NCI-H526 treated with DMSO at 0.1 percent for 48 hours (cell line): ENCODE measurements around the gene HOXB9.

Experiments used
- DNase-seq: peaks from one replicate; lab custom pipeline; 2025; lab: John Stamatoyannopoulos, UW

Gene HOXB9

DNA sequence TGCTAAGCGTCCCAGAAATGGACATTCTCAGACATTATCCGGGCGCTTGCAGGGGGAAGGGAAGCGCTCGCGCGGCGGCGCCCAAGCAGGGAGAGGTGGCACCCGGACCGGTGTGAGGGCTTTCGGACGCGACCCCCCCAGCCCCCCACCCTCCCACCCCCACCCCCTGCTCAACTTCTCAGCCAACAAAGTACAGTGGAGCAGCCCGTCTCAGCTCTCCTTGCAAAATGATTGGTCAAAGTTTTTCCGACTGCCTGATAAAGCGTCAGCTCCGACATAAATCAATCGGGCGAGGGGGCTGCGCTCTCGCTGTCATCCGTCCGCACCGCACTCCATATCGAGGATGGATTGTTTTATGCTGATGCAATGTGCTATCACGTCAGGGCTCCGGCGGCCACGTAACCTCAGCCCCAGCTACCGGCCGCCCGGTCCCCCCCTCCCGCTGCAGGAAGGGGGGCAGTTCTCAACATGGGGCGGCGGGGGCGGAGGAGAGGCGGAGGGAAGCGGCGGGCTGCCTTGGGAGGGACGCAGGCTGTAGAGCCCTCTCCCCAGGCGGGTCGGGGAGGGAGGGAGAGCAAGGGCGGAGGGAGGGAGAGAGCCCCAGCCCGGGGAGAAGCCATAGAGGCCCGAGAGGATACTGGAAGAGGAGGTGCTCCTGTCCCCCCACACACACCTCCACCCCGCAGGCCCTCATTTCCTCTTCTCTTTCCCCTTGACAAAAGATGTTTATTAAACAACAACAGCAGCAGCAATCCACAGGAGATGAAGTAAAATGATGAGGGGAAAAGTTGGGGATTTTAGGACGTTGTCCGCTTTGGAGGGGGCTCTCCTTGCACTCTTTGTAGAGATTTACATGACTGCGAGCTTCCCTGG is at the start of gene HOXB9:
Gene HOXB9 (minus strand): TSS at position 114 of the 873 bp plus-strand sequence. CDS start 89 bp downstream, at position 25.
- DNase-seq: no peak

DNA sequence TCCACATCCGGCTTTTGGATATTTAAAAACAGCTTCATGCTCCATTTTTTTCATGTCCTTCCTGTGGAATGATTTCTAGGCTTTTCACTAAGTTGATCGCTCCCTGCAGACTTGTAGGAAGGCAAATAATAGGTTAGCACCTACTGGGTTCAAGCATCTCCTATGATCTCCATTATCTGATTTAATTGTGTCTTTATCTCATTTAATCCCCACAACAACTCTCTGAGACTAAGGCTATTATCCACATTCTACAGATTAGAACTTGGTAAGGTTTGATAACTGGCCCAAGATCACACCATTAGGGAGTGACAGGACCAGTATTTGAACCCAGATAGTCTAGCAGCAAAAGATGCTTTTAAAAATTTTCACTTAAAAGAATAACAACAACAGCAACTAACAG is 46.2 kb upstream of the HOXB9 start:
- no peak for DNase-seq

DNA sequence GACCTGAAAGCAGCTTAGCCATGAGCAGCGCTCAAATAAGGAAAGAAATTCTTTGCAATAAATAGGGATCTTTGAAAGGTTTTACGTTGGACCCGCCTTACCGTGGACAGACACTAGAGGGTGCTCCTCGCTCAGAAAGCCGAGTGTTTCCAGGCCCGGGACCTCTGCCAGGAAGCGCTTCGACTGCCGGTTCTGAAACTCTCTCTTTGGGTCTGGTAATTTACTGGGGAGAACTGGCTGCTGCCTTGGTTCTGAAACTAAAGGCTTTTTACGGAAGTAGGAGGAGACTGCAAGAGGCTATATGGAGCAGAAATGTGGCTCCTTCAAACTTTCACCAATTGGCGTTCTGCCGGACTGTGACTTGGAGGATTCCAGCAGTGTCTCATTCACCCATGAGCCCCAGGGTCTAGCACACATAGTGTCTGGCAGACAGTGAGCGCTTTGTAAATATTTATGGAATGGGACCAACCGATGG is 45.6 kb upstream of the HOXB9 start:
- DNase-seq: peak; percentile 64

DNA sequence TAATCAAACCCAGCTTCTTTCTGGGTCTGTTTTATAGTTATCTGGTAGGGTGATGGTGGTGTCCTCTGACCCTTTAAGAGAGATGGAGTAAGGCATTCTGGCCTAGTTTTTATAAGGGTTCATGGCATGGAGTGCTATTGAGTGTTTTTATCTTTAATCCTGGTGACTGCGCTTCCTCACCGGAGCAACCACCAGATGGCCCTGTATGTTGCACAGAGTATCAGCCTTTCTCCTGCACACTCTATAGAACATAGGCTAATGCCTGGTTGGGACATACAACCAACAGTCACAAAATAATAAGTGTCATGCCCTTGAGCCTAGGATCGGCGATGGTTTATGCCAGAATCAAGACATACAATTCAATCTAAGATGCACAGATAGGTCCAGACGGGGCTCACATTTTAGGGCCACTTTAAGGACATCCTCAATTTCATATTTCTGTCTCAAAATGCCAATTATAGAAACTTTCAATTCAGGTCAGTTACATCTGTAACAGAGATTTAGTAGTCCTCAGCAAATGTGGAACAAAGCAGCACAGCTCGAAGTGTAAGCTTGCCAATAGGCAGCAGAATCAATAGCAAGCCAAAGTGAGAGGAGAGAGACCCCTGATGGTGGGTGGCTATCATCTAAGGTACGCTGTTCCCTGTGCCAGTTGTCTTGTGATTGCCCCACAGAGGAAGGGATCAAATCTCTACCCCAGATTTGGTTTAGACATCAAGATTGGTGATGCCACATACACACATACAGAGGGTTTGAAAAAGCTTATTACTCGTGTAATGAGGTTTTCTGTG is 37.2 kb upstream of the HOXB9 start:
- no peak for DNase-seq

DNA sequence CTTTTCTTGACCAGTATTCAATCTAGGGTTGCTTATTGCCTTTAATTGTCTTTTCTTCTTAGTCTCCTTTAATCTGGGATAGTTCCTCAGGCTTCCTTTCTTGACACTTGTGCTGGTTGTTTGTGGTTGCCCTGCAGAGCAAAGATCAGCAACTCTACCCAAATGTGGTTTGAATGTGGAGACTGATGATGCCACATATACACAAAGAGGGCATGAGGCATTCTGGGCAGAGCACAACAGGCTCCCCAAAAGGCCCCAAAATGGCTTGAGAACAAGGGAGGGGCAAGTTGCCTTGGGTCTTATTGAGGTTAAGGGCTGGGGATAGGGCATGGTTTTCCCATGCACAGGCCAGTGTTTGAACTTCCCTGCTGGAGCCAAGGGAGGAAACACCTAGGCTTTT is 29.8 kb upstream of the HOXB9 start:
- no peak for DNase-seq

DNA sequence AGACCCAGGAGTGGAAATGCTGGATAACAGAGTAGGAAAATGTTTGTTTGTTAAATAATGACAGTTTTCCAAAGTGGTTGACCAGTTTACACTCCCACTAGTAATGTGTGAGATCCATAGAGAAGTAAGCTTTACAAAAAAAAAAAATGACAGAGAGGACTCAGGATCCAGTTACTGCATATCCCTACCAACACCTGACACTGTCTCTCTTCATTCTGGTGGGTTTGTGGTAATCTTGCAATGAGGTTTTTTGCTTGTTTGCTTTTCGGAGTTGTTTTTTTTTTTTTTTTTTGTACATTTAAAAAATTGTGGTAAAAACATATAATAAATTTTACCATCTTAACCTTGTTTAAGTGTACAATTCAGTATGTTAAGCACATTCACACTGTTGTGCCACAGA is 23.6 kb upstream of the HOXB9 start:
- DNase-seq: no peak

DNA sequence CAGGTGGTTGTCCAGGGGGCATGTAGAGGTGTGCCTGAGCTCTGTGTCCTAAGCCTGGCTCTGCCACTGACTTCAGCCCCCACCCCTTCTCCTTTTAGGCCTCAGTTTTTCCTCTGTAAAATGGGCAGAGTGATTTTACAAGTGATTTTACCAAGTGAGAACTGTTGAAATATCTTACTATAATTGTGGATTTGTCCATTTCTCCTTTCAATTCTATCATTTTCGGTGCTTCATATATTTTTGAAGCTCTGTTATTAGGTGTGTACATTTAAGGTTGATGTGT is 21.7 kb upstream of the HOXB9 start:
- no peak for DNase-seq

DNA sequence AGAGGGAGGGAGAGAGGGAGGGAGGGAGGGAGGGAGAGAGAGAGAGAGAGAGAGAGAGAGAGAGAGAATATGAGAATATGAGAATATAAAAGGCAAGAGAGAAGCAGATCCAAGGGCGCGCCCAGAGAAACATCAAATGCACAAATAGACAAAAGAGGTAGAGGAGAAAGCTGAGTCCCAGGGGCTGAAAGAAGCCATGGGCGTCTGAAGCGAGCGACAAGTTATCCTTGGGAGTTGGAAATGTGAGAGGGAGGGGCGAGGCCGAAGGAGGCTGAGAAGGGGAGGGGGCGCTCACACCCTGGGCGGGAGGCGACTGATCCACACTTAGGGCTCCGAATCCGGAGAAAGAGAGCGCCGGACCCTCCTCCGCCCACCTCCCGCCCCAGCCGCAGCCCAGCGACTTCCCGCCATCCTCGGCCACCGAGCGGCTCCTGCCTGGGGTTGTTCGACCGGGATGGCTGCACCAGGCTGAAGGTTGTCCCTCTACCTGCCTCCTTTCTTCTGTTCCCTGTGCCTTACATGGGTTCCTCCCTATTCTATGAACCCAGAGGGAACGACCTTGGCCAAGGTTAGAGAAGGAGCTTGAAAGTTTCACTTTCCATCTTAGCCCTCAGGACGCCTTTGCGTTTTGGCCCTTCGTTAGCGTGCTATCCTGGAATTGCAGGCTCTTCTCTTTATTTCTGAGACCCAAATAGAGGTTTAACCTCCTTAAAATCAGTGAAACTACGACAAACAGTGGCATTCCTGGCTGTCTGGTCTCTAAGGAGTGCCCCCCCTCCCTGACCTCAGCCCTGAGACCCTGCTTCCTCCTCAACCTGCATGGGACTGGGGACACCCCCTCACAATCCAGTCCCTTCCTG is 21.2 kb upstream of the HOXB9 start:
- no peak for DNase-seq

DNA sequence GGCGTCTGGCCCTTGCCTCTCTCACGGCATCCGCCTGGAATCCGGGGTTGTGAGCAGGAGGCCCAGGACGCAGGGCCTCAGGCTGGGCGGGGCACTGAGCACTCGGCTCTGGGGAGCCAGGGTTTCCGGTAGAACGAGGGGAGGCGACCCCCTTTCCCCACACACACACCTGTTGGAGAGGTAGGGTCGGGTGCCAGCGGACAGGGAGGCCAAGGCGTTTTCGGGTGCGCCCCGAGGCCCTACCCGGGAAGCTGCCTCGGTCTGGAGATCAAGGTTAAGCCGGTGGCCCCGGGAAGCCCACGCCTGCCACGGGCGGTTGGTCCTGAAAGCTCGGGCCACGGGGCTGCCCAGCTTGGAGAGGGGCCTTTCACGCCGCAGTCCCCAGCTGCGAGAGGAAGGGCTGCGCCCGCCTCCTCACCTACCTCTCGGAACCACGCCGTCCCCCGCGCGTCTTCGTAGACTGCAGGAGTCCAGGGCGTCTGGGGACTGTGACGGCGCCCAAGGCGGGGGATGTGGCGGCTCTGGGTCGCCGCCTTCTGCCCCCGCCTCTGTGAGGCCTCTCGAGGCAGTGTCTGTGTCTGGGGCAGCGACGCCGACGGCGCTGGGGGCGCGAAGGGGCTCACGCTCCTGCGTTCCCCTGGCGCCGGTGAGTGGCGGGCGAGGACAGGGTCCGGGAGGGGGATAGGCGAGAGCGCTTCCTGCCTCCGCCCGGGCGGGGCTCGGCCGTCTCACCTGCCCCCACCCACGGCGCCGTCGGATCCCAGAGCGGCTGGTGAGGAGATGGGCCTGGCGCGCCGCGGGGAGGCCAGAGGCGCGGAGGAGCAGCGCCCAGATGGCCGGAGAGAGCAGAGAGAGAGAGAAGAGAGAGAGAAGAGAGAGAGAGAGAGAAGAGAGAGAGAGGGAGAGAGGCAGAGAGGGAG is 20.3 kb upstream of the HOXB9 start:
- no peak for DNase-seq

DNA sequence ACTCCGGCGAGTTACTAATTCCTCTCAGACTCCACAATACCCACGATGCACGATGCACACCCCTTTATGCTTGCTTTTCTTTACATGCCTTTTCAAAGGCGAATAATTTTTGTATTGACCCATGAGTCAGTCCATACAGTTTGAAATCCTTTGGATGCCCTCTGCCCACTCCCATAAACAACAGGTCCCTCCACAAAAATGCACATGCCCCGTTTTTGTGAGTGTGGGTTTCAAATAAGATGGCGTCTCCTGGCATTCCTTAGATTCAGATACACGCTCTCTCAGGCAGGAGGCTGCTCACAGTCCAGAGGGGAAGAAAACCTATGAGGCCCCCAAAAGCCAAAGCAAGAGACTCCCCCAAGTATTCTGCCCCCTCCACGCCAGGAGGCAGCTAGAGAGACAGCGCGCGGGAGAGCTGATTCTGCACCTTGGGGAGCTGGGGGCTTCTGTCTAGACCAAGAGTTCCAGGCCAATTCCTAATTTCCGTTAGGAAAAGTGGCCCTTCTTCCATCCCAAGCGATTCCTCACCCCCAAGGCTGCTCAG is 19.6 kb upstream of the HOXB9 start:
- no peak for DNase-seq

DNA sequence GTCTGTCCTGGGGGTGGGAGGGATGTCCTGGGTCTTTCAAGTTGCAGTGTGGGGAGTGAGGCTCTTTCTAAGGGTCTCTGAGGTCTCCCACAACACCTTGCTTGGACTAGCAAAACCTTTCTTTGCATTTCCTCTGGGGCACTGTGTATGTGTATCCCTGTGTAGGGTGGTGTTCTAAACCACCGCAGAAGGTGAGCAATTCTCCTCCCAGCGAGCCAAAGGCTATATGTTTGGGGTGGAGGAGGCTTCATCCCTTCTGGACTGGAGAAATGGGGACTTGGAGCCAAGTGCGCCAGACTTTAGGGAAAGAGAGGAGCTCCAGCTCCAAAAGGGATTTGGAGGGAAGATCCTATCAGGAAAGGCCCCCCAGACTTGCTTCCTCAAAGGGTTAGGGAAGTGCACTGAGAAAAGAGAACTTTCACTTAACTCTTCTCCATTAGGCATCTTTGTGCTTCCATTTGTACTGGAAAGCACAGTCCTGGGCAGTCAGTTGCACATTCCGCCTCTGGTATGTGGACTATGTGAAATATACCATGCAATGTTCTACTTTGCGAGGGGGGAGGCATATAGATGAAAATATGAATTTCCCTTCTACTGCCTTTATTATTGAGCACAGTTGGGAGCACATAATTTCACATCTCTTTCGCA is 18.9 kb upstream of the HOXB9 start:
- DNase-seq: no peak

DNA sequence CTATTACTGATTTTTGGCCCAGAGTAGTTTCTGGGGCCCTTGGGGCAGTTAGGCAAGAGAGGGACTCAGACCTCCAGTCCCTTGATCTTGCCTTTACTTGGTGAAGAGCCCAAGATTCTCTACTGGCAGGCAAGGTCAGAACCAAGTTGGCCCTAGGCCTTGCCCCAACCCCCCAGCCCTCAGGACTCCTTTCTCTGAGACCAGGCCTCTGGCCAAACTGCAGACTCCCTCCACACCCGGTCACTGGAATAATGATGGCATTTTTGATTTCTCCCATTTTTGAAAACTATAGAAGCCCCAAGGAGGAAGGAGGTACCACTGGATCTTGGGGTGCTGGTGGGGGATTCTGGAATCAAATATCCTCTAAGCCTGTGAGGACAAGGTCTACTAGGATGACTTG is 18.0 kb upstream of the HOXB9 start:
- DNase-seq: no peak

DNA sequence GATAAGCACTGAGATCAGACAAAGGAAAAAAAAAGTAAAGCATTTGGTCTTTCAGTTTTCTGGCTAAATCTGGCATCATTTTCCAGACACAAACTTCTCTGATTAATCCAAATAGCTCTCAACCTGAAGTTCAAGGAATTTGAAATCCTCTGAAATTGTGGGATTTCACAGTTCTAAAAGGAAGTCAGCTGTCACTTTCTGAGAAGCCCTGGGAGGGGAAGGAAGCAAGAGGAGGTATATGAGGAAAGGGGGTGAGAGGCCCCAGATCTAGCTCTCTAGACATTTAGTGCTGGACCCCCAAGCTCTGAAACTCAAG is 17.5 kb upstream of the HOXB9 start:
- no peak for DNase-seq

DNA sequence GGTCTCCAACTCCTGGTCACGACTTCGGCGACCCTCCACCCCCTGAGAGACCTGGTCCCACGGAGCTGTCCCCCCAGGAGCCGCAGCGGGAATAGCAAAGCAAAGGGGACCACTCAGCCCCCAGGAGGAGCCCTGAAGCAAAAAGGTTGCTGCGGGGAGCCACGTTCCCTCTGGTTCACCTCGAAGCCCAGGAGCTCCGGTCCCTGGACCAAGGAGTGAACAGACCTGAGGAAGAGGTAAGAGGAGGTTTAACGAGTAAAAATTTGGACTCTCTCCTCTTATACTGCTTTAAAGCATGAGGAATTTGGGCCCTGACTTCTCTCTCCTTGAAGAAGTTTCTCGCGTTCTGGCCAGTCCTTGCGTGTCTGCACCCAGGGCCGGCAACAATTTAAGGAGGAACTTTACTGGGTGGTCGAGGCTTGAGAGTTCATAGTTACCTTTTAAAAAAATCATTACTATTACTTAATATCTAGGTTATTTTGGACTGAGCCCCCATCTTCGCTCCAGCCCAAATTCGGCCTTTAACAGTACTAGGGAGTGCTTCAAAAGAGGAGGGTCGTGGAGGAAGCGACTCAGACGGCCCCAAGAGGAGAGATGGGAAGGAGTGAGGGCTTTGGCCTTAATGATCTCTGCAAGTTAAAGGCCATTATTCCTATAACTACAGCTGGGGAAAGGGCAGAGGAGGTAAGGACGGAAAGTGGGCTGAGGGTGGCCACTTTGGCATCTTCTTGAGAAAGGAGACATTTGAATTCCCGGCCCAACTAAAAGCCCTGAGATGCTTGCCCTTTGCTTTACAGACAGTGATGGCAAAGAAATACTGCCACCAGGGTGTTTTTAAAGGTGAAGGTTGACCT is 16.9 kb upstream of the HOXB9 start:
- DNase-seq: no peak

DNA sequence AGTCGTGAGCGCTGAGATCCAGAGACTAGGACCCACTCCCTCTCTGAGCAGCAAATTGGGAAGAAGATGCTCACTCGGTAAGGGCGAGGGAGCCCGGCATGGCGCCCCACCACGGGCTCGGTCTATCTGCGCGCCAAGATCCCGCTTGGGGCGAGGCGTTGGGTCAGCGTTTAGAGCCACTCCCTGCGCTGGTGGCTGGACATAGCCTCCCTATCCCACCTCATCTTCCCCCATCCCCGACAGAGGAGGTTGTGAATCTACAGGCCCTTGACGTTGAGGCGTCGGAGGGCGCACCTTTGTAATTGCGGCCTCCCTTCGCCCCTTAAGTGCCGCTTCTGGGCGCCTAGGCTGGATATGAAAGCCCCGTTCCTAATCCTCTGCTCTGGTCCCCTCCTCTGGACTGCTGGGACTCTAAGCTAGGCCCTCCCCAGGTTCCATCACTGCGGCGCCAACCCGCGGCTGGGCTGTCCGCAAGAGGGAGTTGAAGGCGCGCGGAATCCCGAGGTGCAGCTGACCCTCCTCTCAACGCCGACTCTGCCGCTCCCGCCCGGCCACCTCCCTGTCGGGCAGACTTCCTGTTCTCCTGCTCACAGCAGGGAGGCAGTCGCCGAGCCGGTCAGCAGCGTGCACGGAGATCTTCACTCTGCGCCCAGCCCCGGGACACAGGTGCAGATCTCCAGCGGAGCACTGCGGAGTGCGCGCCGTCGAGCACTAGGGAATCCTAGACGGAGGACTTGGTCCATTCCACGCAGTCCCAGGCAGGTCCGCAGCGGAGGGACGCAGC is 16.1 kb upstream of the HOXB9 start:
- DNase-seq: no peak

DNA sequence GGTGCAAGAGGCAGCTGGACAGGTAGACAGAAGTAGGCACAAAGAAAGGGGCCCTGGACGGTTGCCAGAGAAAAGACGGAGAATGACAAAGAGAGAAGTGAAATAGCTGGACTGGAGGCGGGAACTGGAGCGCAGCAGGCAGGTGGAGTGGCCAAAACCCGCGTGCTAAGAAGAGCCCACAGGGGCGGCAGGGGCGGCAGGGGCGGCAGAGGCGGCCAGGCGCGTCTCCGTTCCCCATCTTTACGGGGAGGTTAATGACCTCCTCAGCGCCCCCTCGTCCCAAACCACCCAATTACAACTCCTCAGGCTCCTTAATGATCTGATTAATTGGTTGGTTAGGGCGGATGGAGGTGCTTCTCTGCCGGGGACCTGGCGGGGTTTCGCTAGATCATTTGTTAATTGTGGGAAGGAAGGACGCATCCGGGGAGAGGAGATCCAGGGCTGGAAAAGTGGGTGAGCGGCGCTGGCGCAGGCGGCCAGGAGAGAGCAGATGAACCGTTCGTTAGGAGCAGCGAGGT is 15.4 kb upstream of the HOXB9 start:
- no peak for DNase-seq

DNA sequence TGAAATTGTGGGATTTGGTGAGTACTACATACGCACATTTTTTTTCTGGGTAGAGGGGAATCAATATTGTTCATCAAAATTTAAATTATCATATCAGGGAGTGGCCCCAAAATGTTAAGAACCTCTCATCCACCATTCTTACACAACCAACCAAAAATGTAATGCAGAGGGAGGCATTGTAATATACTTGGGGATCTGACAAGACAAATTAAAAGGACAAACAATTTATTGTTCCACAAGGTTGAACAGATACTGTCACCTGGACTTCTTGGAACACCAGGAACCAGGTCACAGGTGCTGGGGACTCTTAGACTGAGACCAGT is 14.7 kb upstream of the HOXB9 start:
- no peak for DNase-seq

DNA sequence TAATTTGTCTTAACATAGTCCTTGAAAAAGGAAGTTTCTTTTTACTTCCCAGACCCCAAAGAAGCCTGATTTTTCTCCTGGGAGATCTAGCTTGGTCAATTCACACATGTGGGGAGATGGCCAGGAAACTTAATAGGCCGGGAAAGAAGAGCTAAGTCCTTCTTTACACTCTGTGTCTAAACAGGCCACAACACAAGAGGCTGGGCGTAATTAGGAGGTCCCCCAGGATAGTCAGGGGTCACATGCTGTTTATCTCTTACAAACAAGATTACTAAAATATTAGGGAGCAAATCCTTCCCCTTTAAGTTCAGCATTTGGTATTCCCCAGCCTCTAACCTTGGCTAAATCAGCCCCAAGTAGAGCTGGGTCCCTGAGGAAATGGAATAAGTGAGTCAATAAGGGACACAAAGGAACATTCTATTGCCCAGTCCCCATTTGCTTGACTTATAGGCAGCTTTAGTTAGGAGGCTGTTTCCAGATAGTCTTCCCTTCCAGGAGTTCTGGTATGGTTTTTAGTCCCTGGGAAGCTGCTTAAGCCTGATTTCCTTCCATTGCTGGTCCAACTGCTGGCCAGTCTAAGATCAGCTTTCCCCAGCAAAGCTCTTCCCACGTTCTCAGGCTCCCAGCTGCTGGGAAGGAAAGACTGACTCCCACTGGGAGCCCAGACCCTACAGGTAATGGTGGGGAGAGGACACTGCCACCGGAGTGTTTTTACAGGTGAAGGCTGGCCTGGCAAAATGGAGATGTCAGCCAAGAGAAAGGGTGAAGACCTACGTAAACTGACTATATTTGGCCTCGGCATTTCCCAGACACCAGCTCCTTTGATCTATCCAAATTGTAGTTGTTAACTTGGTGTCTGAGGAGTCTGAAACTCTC is 14.1 kb upstream of the HOXB9 start:
- no peak for DNase-seq
